SK-N-SH (cell line): Measurements from ENCODE around the gene CD300LB.

Experiments used
- CTCF ChIP-seq: fragments of 200-600 bp; sonication (generic); IDR thresholded peaks from 2 replicates; pipeline ENCODE4 v1.6.1; 2017; ENCODE audit warnings: antibody characterized with exemption, mild to moderate bottlenecking, moderate library complexity
- EZH2phosphoT487 ChIP-seq: fragments of 200-600 bp; sonication (generic); IDR thresholded peaks from 2 replicates; pipeline ENCODE4 v1.6.1; 2017; ENCODE audit warnings: low read depth, mixed run types, mild to moderate bottlenecking, antibody characterized with exemption, moderate library complexity, borderline replicate concordance
- FOSL2 ChIP-seq: IDR thresholded peaks from 2 replicates; pipeline ENCODE4 v1.4.0; 2012; ENCODE audit warnings: low read depth, mild to moderate bottlenecking, moderate library complexity, borderline replicate concordance
- PBX3 ChIP-seq: IDR thresholded peaks from 2 replicates; pipeline ENCODE4; 2012
- YY1 ChIP-seq: IDR thresholded peaks from 2 replicates; pipeline ENCODE4 v1.4.0; 2012; ENCODE audit warnings: low read depth, mild to moderate bottlenecking

- TF ChIP-seq EZH2phosphoT487 (no peak), CTCF (no peak), FOSL2 (no peak), YY1 (no peak), PBX3 (no peak)
Measured at GRCh38 chr17:74541176-74542111, 10.2 kb upstream of the CD300LB start.
